ENCODE results near the gene GATA3. TPM values are rescaled to one million over a fixed set of nuclear protein-coding genes. Genes with fewer than 3 reads are reported as not detected.

Gene GATA3
- polyA plus RNA-seq, 1 experiment: 0.06 TPM

DNA sequence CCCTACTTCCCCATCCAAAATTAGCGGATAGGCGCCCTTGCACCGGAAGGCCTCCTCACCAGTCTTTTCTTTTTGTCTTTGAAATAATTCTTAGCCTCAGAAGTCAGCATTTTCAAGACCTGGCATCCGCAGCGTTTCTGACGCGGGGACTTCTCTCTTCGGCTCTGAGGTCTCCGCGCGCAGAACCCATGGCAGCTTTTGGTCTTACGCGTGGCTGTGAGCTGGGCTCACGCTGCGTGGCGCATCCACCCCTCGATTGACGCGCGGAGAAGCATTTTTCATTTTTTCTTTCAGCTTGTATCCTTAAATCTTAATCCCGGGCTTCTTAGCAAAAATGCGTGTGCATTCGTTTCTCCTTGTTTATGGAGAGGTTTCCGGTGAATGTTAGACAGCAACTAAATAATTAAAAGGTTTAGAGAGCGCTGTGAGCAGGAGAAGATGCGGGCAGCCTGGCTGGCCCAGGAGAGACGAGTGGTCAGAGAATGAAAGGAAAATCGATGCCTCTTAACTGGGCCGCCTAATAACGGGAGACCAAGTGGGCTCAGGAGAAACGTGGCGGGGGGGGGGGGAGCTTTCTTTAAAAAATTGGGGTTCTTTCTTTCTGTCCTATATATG, 2.0 kb upstream of the GATA3 start:
- Histone ChIP-seq H3K4me3 (ENCODE audit: low read depth, low read length) (no peak overlapping the region), H3K36me3 (ENCODE audit: control insufficient read depth, insufficient read depth, low read length) (no peaks in the 10 kb centered on the region), H3K27me3 (ENCODE audit: control insufficient read depth, insufficient read depth, low read length) (peaks cover 54% of the 10 kb centered on the region)
- CTCF ChIA-PET: interaction anchor here (0.5 to 1.8 kb wide), 5 partner anchors 12 to 1336 kb away, joined by 3 to 5 read pairs (median 3); no protein-coding TSS in a partner anchor
- POLR2A ChIA-PET: interaction anchor here (0.5 kb wide), 1 partner anchor 31 kb away, joined by 16 read pairs; no protein-coding TSS in a partner anchor
- TF ChIP-seq, protein P1, sequence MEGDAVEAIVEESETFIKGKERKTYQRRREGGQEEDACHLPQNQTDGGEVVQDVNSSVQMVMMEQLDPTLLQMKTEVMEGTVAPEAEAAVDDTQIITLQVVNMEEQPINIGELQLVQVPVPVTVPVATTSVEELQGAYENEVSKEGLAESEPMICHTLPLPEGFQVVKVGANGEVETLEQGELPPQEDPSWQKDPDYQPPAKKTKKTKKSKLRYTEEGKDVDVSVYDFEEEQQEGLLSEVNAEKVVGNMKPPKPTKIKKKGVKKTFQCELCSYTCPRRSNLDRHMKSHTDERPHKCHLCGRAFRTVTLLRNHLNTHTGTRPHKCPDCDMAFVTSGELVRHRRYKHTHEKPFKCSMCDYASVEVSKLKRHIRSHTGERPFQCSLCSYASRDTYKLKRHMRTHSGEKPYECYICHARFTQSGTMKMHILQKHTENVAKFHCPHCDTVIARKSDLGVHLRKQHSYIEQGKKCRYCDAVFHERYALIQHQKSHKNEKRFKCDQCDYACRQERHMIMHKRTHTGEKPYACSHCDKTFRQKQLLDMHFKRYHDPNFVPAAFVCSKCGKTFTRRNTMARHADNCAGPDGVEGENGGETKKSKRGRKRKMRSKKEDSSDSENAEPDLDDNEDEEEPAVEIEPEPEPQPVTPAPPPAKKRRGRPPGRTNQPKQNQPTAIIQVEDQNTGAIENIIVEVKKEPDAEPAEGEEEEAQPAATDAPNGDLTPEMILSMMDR (IDR thresholded peaks at IDR 0.05; ENCODE audit: insufficient read depth, low read depth, low read length): no peak
- DNase-seq (ENCODE audit: low read depth): no peak

GRCh38 chr10:8052956-8053445, 1.5 kb upstream of the GATA3 start:
- Histone ChIP-seq H3K4me3 (ENCODE audit: low read depth, low read length) (no peak overlapping the region), H3K36me3 (ENCODE audit: control insufficient read depth, insufficient read depth, low read length) (no peaks in the 10 kb centered on the region), H3K27me3 (ENCODE audit: control insufficient read depth, insufficient read depth, low read length) (peaks cover 49% of the 10 kb centered on the region)
- TF ChIP-seq, protein P1 (IDR thresholded peaks at IDR 0.05; ENCODE audit: insufficient read depth, low read depth, low read length): no peak; the same call in 1 of the 2 replicates
- CTCF ChIA-PET: interaction anchor here (0.5 to 1.8 kb wide), 5 partner anchors 12 to 1337 kb away, joined by 3 to 5 read pairs (median 3); no protein-coding TSS in a partner anchor
- no peak for DNase-seq (ENCODE audit: low read depth)
- POLR2A ChIA-PET: interaction anchor here (0.5 kb wide), 1 partner anchor 31 kb away, joined by 16 read pairs; no protein-coding TSS in a partner anchor

- DNase-seq (ENCODE audit: low read depth): no peak
- TF ChIP-seq, protein P1 (IDR thresholded peaks at IDR 0.05; ENCODE audit: insufficient read depth, low read depth, low read length): peak; percentile 91; the same call in 1 of the 2 replicates
- Histone ChIP-seq H3K36me3 (ENCODE audit: control insufficient read depth, insufficient read depth, low read length) (no peaks in the 10 kb centered on the region), H3K4me3 (ENCODE audit: low read depth, low read length) (peak overlapping the region; percentile 52), H3K27me3 (ENCODE audit: control insufficient read depth, insufficient read depth, low read length) (peaks cover 42% of the 10 kb centered on the region)
- POLR2A ChIA-PET: no interaction called here
- CTCF ChIA-PET: interaction anchor here (0.6 to 1.8 kb wide), 4 partner anchors 11 to 1160 kb away, joined by 3 to 5 read pairs (median 4); no protein-coding TSS in a partner anchor
Measured at GRCh38 chr10:8053446-8054243, 843 bp upstream of the GATA3 start.

- Histone ChIP-seq H3K27me3 (ENCODE audit: control insufficient read depth, insufficient read depth, low read length) (peaks cover 39% of the 10 kb centered on the region), H3K4me3 (ENCODE audit: low read depth, low read length) (peak overlapping the region; percentile 52), H3K36me3 (ENCODE audit: control insufficient read depth, insufficient read depth, low read length) (no peaks in the 10 kb centered on the region)
- DNase-seq (ENCODE audit: low read depth): no peak
- TF ChIP-seq, protein P1 (IDR thresholded peaks at IDR 0.05; ENCODE audit: insufficient read depth, low read depth, low read length): no peak
- CTCF ChIA-PET: no interaction called here
- POLR2A ChIA-PET: no interaction called here
Measured at GRCh38 chr10:8054244-8054493, 319 bp upstream of the GATA3 start.

Data from BJ (cell line).